Coronary artery (tissue), 2 donors: ENCODE measurements around the gene RNU6-9.

Source experiments
- DNase-seq: peaks from one replicate; pipeline ENCODE4 v3.0.0-alpha.2; 2017; ENCODE audit warnings: low spot score
- H3K27ac ChIP-seq, 2 donors: fragments of 200-600 bp; sonication (generic); one replicate each; pipeline ENCODE4 v1.5.1; 2016 to 2019
- H3K4me3 ChIP-seq: fragments of 200-600 bp; sonication (generic); 2 replicates; pipeline ENCODE4 v1.5.1; 2016; ENCODE audit warnings: mild to moderate bottlenecking, moderate library complexity
- CTCF ChIP-seq: fragments of 200-600 bp; sonication (generic); IDR thresholded peaks from one replicate; pipeline ENCODE4 v1.5.1; 2019; ENCODE audit warnings: antibody characterized with exemption

RNU6-9 gene

GRCh38 chr19:918481-919198, 25.4 kb downstream of the RNU6-9 start:
- Histone ChIP-seq H3K4me3 (peak overlapping the region; percentile 67), H3K27ac (no peak overlapping the region)
- no peak for DNase-seq
- no peak for TF ChIP-seq CTCF

GRCh38 chr19:919199-920050, 26.1 kb downstream of the RNU6-9 start:
- Histone ChIP-seq H3K27ac (no peak overlapping the region), H3K4me3 (peak overlapping the region; percentile 59)
- DNase-seq: no peak

GRCh38 chr19:920051-920864, 27.0 kb downstream of the RNU6-9 start:
- no peak for TF ChIP-seq CTCF
- Histone ChIP-seq H3K4me3 (peak overlapping the region; percentile 59), H3K27ac (no peak overlapping the region)
- no peak for DNase-seq

More at GRCh38 chr19:919199-920050, 26.1 kb downstream of the RNU6-9 start:
- TF ChIP-seq CTCF: no peak

- no peak for TF ChIP-seq CTCF
- Histone ChIP-seq H3K27ac (peak overlapping the region in 1 of 2 donors; percentile 57), H3K4me3 (peak overlapping the region; percentile 78)
- DNase-seq: no peak
Measured at GRCh38 chr19:924553-925086, 31.3 kb downstream of the RNU6-9 start.

GRCh38 chr19:925087-925525, 31.8 kb downstream of the RNU6-9 start:
- Histone ChIP-seq H3K27ac (peak overlapping the region; percentile 57 to 70), H3K4me3 (peak overlapping the region; percentile 78)
- DNase-seq: no peak
- no peak for TF ChIP-seq CTCF

- Histone ChIP-seq H3K27ac (peak within 1 kb of the TSS; percentile 57 to 70), H3K4me3 (peak within 1 kb of the TSS; percentile 78)
- no peak for TF ChIP-seq CTCF
- DNase-seq: peak; percentile 90
Measured at GRCh38 chr19:925526-926322, 32.4 kb downstream of the RNU6-9 start, which contains the start of gene ARID3A. Gene ARID3A, plus strand, starts transcription at chr19:926035. Its CDS starts 3,494 bp downstream, at chr19:929529.
